HCT116 (cell line): ENCODE results near the gene WDR37. TPM values are rescaled to one million over a fixed set of nuclear protein-coding genes. Genes with fewer than 3 reads are reported as not detected.

Experiments
- ATAC-seq: fragments of 200-7000 bp; cut with Tn5 transposase; 2 replicates; pipeline ENCODE4 v1.9.1; 2020; ENCODE audit warnings: mild to moderate bottlenecking, moderate library complexity
- BruUV-seq: library from RNA; stranded (reverse); fragments of 400-500 nt; replicated peaks from 2 replicates; lab custom pipeline; 2021; lab: Mats Ljungman, UMichigan
- CTCF ChIA-PET: fragments of 300-600 bp; sonication (Branson Sonifier 250); formaldehyde crosslinking; loops from one replicate; lab custom pipeline; 2021; ENCODE audit warnings: antibody characterized with exemption; lab: Charles Lee
- POLR2A ChIA-PET: fragments of 300-600, 350-600 bp; sonication (Branson Sonifier 250); formaldehyde crosslinking; loops from one replicate; lab custom pipeline; 2021; ENCODE audit warnings: antibody characterized with exemption; lab: Charles Lee
- RAD21 ChIA-PET, 2 experiments: fragments of 300-600 bp; sonication (Branson Sonifier 250); formaldehyde crosslinking; loops; one replicate each; lab custom pipeline; 2023; ENCODE audit warnings: low total read pairs in 2 of 2; ENCODE audit not compliant: uncharacterized antibody in 2 of 2, unreplicated experiment in 2 of 2, low non-redundant PET in 1 of 2; lab: Charles Lee
- DNase-seq: peaks from one replicate; pipeline ENCODE4 v3.0.0-alpha.2; 2010; ENCODE audit warnings: low read depth, low spot score
- H2AFZ ChIP-seq: fragments of 200-600 bp; shearing (Covaris generic), sonication (generic); 2 replicates; pipeline ENCODE4 v1.6.1; 2017; ENCODE audit warnings: low read depth, mixed run types, mixed read lengths, antibody characterized with exemption, low read length; ENCODE audit not compliant: poor library complexity, severe bottlenecking
- H3K27ac ChIP-seq: 2 replicates; pipeline ENCODE4 v1.5.1; 2012; ENCODE audit warnings: low read depth, low read length
- H3K27me3 ChIP-seq: fragments of 200-600 bp; sonication (generic); 2 replicates; pipeline ENCODE4 v1.6.1; 2016; ENCODE audit warnings: mixed run types, low read length, mixed read lengths; ENCODE audit not compliant: insufficient read depth
- H3K36me3 ChIP-seq, 2 experiments: fragments of 200-500 bp in 1 of 2; fragments of 200-600 bp in 1 of 2; sonication (Bioruptor generic) in 1 of 2; sonication (generic) in 1 of 2; 2 replicates each; pipeline versions ENCODE4 v1.5.1 to v1.6.1; 2014 to 2016; ENCODE audit warnings: low read length in 2 of 2, inconsistent platforms in 1 of 2, mixed read lengths in 1 of 2, mixed run types in 1 of 2; ENCODE audit not compliant: insufficient read depth in 2 of 2, control insufficient read depth in 1 of 2
- H3K4me1 ChIP-seq, 2 experiments: fragments of 200-600 bp in 1 of 2; sonication (generic) in 1 of 2; 2 replicates each; pipeline versions ENCODE4 v1.5.1 to v1.6.1; 2012 to 2017; ENCODE audit warnings: low read length in 2 of 2, inconsistent platforms in 1 of 2, mild to moderate bottlenecking in 1 of 2, mixed read lengths in 1 of 2, mixed run types in 1 of 2, moderate library complexity in 1 of 2; ENCODE audit not compliant: insufficient read depth in 2 of 2, control insufficient read depth in 1 of 2
- H3K4me2 ChIP-seq: fragments of 200-600 bp; sonication (generic); 2 replicates; pipeline ENCODE4 v1.6.1; 2017; ENCODE audit warnings: mixed run types, low read length, mixed read lengths
- H3K4me3 ChIP-seq, 2 experiments: fragments of 200-600 bp in 1 of 2; sonication (generic) in 1 of 2; replicated peaks in 1 of 2; 2 replicates each; pipeline ENCODE4 v1.5.1; 2011 to 2016; ENCODE audit warnings: low read length in 2 of 2, control low read depth in 1 of 2, low read depth in 1 of 2, mild to moderate bottlenecking in 1 of 2, mixed read lengths in 1 of 2, mixed run types in 1 of 2
- H3K79me2 ChIP-seq: fragments of 200-600 bp; sonication (generic); 2 replicates; pipeline ENCODE4 v1.6.1; 2017; ENCODE audit warnings: mild to moderate bottlenecking, mixed run types, low read length, moderate library complexity, mixed read lengths; ENCODE audit not compliant: insufficient read depth
- H3K9ac ChIP-seq: fragments of 200-600 bp; sonication (generic); 2 replicates; pipeline ENCODE4 v1.6.1; 2016; ENCODE audit warnings: low read length, mixed read lengths
- H3K9me2 ChIP-seq: fragments of 200-600 bp; sonication (generic), shearing (Covaris generic); 2 replicates; pipeline ENCODE4 v1.6.1; 2017; ENCODE audit warnings: mixed run types, mild to moderate bottlenecking, moderate library complexity; ENCODE audit not compliant: insufficient read depth
- H3K9me3 ChIP-seq, 2 experiments: fragments of 200-500 bp in 1 of 2; fragments of 200-600 bp in 1 of 2; sonication (Bioruptor generic) in 1 of 2; sonication (generic) in 1 of 2; 2 replicates each; pipeline ENCODE4 v1.6.1; 2014 to 2017; ENCODE audit warnings: low read length in 2 of 2, mixed read lengths in 2 of 2, inconsistent platforms in 1 of 2, low read depth in 1 of 2, mild to moderate bottlenecking in 1 of 2, mixed run types in 1 of 2, moderate library complexity in 1 of 2; ENCODE audit not compliant: control insufficient read depth in 1 of 2, insufficient read depth in 1 of 2
- H4K20me1 ChIP-seq: fragments of 200-600 bp; sonication (generic), shearing (Covaris generic); 2 replicates; pipeline ENCODE4 v1.6.1; 2017; ENCODE audit warnings: mixed run types, mild to moderate bottlenecking, moderate library complexity; ENCODE audit not compliant: insufficient read depth
- CBX3 ChIP-seq: IDR thresholded peaks from 2 replicates; pipeline ENCODE4 v1.6.1; 2012; ENCODE audit warnings: low read depth
- EGR1 ChIP-seq: IDR thresholded peaks from 2 replicates; pipeline ENCODE4 v1.6.1; 2012; ENCODE audit warnings: low read depth
- EZH2 ChIP-seq: fragments of 200-600 bp; sonication (generic); IDR thresholded peaks from 2 replicates; pipeline ENCODE4 v1.6.1; 2017; ENCODE audit warnings: antibody characterized with exemption, mixed run types
- MAX ChIP-seq: IDR thresholded peaks from 2 replicates; pipeline ENCODE4 v1.6.1; 2012
- POLR2A ChIP-seq: IDR thresholded peaks from 2 replicates; pipeline ENCODE4 v1.7.0; 2011; ENCODE audit warnings: borderline replicate concordance; ENCODE audit not compliant: insufficient read depth, insufficient read length; ENCODE audit errors: extremely low read depth
- ZFX ChIP-seq: fragments of 450-650 bp; IDR thresholded peaks from 2 replicates; pipeline ENCODE4 v1.6.1; 2017
- intact Hi-C: fragments of 100-400 bp; cut with micrococcal nuclease; formaldehyde crosslinking; loops from 2 replicates; pipeline ENCODE4 v1.10.0; 2022
- total RNA-seq: library from RNA; stranded (reverse); gene quantifications from one replicate; pipeline ENCODE4 v1.2.1, GENCODE V29; 2021; ENCODE audit not compliant: unreplicated experiment
- TF ChIP-seq, protein P1 (sequence below): IDR thresholded peaks from 2 replicates; pipeline ENCODE4 v1.6.1; 2012; ENCODE audit warnings: low read depth
- TF ChIP-seq, protein P2 (sequence below), 3 experiments: fragments of 200-600 bp in 1 of 3; sonication (generic) in 1 of 3; IDR thresholded peaks in 2 of 3; conservative IDR thresholded peaks in 1 of 3; 2 replicates each; pipeline ENCODE4 v1.5.1; 2012 to 2017; ENCODE audit warnings: low read depth in 2 of 3, low read length in 2 of 3, antibody characterized with exemption in 1 of 3, borderline replicate concordance in 1 of 3, control low read depth in 1 of 3, mild to moderate bottlenecking in 1 of 3, mixed read lengths in 1 of 3, mixed run types in 1 of 3, moderate library complexity in 1 of 3; ENCODE audit not compliant: insufficient read depth in 1 of 3

Gene WDR37
- total RNA-seq, 1 experiment from 2014 or later, result 9.1 TPM

DNA sequence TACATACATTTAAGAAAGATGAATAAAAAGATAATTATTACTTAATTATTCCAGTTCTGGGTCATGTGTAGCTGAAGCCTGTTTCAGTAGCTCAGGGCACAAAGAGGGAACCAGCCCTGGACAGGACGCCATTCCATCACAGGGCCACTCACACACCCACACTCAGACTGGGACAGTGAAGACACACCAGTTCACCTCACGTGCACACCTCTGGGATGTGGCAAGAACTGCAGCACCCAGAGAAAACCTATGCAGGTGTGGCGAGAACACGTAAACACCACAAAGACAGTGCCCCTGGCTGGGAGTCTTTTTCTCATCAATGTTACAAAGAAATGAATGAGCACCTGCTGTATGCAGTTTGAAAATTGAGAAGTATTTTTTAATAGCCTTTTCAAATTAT, 5.6 kb upstream of the WDR37 start:
- ChIA-PET CTCF (no interaction called here), POLR2A (interaction anchor here (1.0 kb wide), 1 partner anchor 62 kb away, joined by 3 read pairs; no protein-coding TSS in a partner anchor)
- H3K9ac ChIP-seq, result peak overlapping the region; percentile 84; the same call in 1 of the 2 replicates

DNA sequence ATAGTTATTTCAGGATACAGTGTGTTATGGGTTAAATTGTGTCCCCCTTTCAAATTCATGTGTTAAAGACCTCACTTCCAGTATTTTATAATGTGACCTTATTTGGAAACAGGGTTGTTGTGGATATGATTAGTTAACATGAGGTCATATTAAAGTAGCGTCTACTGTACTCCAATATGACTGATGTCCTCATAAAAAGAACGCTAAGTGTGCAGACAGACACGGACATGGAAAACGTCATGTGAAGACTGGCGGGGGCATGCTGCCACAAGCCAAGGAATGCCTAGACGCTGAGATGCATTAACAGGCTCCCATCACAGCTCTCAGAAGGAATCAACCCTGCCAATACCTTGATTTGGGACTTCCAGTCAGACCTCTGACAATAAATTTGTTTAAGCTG, 1.5 kb upstream of the WDR37 start:
- no TSS peak for BruUV-seq
- RAD21 ChIA-PET, result no interaction called here
- Histone ChIP-seq H3K36me3 (no peaks in the 10 kb centered on the region; a peak in 2 of 4 replicates), H3K9ac (no peak overlapping the region), H3K27me3 (no peaks in the 10 kb centered on the region), H3K27ac (no peak overlapping the region), H3K79me2 (peaks cover 91% of the 10 kb centered on the region), H2AFZ (no peak overlapping the region), H3K4me1 (peaks cover 24 to 30% of the 10 kb centered on the region in 2 experiments), H3K9me3 (no peaks in the 10 kb centered on the region), H3K4me2 (peak overlapping the region; percentile 82), H3K9me2 (no peaks in the 10 kb centered on the region), H3K4me3 (no peak overlapping the region), H4K20me1 (no peaks in the 10 kb centered on the region)
- intact Hi-C loops, result loop anchor here (10.0 kb wide), 1 partner anchor 120 kb away; the partner anchor contains the start of gene LARP4B
- CTCF ChIA-PET, result no interaction called here
- ATAC-seq (no peak), DNase-seq (no peak)
- POLR2A ChIA-PET, result no interaction called here
- TF ChIP-seq MAX (no peak), EZH2 (no peak), ZFX (no peak), CBX3 (no peak)
- TF ChIP-seq, protein P1, sequence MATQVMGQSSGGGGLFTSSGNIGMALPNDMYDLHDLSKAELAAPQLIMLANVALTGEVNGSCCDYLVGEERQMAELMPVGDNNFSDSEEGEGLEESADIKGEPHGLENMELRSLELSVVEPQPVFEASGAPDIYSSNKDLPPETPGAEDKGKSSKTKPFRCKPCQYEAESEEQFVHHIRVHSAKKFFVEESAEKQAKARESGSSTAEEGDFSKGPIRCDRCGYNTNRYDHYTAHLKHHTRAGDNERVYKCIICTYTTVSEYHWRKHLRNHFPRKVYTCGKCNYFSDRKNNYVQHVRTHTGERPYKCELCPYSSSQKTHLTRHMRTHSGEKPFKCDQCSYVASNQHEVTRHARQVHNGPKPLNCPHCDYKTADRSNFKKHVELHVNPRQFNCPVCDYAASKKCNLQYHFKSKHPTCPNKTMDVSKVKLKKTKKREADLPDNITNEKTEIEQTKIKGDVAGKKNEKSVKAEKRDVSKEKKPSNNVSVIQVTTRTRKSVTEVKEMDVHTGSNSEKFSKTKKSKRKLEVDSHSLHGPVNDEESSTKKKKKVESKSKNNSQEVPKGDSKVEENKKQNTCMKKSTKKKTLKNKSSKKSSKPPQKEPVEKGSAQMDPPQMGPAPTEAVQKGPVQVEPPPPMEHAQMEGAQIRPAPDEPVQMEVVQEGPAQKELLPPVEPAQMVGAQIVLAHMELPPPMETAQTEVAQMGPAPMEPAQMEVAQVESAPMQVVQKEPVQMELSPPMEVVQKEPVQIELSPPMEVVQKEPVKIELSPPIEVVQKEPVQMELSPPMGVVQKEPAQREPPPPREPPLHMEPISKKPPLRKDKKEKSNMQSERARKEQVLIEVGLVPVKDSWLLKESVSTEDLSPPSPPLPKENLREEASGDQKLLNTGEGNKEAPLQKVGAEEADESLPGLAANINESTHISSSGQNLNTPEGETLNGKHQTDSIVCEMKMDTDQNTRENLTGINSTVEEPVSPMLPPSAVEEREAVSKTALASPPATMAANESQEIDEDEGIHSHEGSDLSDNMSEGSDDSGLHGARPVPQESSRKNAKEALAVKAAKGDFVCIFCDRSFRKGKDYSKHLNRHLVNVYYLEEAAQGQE, result no peak

More for the DNA sequence above, 5.6 kb upstream of the WDR37 start:
- no TSS peak for BruUV-seq
- peak overlapping the region; percentile 78; the same call in 1 of the 2 replicates for H3K27ac ChIP-seq
- ATAC-seq (peak; percentile 28), DNase-seq (peak; percentile 60)
- RAD21 ChIA-PET, result no interaction called here
- no peaks in the 10 kb centered on the region; the same call in 1 of the 2 replicates for H4K20me1 ChIP-seq
- H3K4me2 ChIP-seq, result peak overlapping the region; percentile 93
- no peak overlapping the region for H2AFZ ChIP-seq
- intact Hi-C loops, result loop anchor here (10.0 kb wide), 1 partner anchor 116 kb away; the partner anchor contains the start of gene LARP4B
- no peaks in the 10 kb centered on the region for H3K9me2 ChIP-seq
- peak overlapping the region; percentile 90 to 91 for H3K4me3 ChIP-seq
- H3K4me1 ChIP-seq, result peaks cover 22 to 34% of the 10 kb centered on the region in 2 experiments
- no peaks in the 10 kb centered on the region for H3K9me3 ChIP-seq
- TF ChIP-seq POLR2A (no peak), MAX (peak; percentile 64), EGR1 (no peak)
- TF ChIP-seq, protein P2, sequence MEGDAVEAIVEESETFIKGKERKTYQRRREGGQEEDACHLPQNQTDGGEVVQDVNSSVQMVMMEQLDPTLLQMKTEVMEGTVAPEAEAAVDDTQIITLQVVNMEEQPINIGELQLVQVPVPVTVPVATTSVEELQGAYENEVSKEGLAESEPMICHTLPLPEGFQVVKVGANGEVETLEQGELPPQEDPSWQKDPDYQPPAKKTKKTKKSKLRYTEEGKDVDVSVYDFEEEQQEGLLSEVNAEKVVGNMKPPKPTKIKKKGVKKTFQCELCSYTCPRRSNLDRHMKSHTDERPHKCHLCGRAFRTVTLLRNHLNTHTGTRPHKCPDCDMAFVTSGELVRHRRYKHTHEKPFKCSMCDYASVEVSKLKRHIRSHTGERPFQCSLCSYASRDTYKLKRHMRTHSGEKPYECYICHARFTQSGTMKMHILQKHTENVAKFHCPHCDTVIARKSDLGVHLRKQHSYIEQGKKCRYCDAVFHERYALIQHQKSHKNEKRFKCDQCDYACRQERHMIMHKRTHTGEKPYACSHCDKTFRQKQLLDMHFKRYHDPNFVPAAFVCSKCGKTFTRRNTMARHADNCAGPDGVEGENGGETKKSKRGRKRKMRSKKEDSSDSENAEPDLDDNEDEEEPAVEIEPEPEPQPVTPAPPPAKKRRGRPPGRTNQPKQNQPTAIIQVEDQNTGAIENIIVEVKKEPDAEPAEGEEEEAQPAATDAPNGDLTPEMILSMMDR (IDR thresholded peaks at IDR 0.05 in 2 of 3, conservative IDR thresholded peaks at IDR 0.05 in 1 of 3; ENCODE audit: borderline replicate concordance in 1 of 3, insufficient read depth in 1 of 3, low read depth in 2 of 3, low read length in 2 of 3), result peak in 1 of 3 experiments; percentile 23; a peak in 1 of 6 replicates
- peaks cover 80% of the 10 kb centered on the region for H3K79me2 ChIP-seq
- no peaks in the 10 kb centered on the region for H3K27me3 ChIP-seq
- H3K36me3 ChIP-seq, result no peaks in the 10 kb centered on the region; a peak in 2 of 4 replicates
